MM.1S (cell line): ENCODE results near the gene TAF6.

ENCODE experiments used
- DNase-seq: peaks from one replicate; pipeline ENCODE4 v3.0.0-alpha.2; 2015
- H2AFZ ChIP-seq: fragments of 300-600 bp; sonication (generic); 2 replicates; pipeline ENCODE4 v1.6.0; 2016; ENCODE audit warnings: antibody characterized with exemption, low read length
- H3F3A ChIP-seq: fragments of 300-600 bp; sonication (generic); 2 replicates; pipeline ENCODE4 v1.6.1; 2016; ENCODE audit warnings: mild to moderate bottlenecking, antibody characterized with exemption, low read length, moderate library complexity, mixed read lengths; ENCODE audit not compliant: insufficient read depth
- H3K27ac ChIP-seq: fragments of 300-600 bp; sonication (generic); 2 replicates; pipeline ENCODE4 v1.5.1; 2016; ENCODE audit warnings: mild to moderate bottlenecking, low read length
- H3K27me3 ChIP-seq: fragments of 300-600 bp; sonication (generic); replicated peaks from 2 replicates; pipeline ENCODE4 v1.6.0; 2016; ENCODE audit warnings: low read length; ENCODE audit not compliant: insufficient read depth
- H3K36me3 ChIP-seq: fragments of 300-600 bp; sonication (generic); replicated peaks from 2 replicates; pipeline ENCODE4 v1.6.1; 2016; ENCODE audit warnings: mild to moderate bottlenecking, low read length, mixed read lengths; ENCODE audit not compliant: insufficient read depth
- H3K4me1 ChIP-seq: fragments of 300-600 bp; sonication (generic); 2 replicates; pipeline ENCODE4 v1.6.1; 2016; ENCODE audit warnings: low read length, mixed read lengths
- H3K4me2 ChIP-seq: fragments of 300-600 bp; sonication (generic); 2 replicates; pipeline ENCODE4 v1.6.0; 2016; ENCODE audit warnings: low read depth, low read length
- H3K4me3 ChIP-seq: fragments of 300-600 bp; sonication (generic); 2 replicates; pipeline ENCODE4 v1.5.1; 2016; ENCODE audit warnings: low read length, mixed read lengths
- H3K79me2 ChIP-seq: fragments of 300-600 bp; sonication (generic); 2 replicates; pipeline ENCODE4 v1.6.1; 2016; ENCODE audit warnings: mixed run types, low read length, mixed read lengths
- H3K9ac ChIP-seq: fragments of 300-600 bp; sonication (generic); 2 replicates; pipeline ENCODE4 v1.6.1; 2016; ENCODE audit warnings: low read length, mixed read lengths
- H3K9me2 ChIP-seq: fragments of 300-600 bp; sonication (generic); replicated peaks from 2 replicates; pipeline ENCODE4 v1.6.1; 2016; ENCODE audit warnings: mild to moderate bottlenecking, low read length, mixed read lengths; ENCODE audit not compliant: insufficient read depth
- H3K9me3 ChIP-seq: fragments of 300-600 bp; sonication (generic); replicated peaks from 2 replicates; pipeline ENCODE4 v1.6.1; 2016; ENCODE audit warnings: mild to moderate bottlenecking, low read length, mixed read lengths; ENCODE audit not compliant: insufficient read depth
- H4K20me1 ChIP-seq: fragments of 300-600 bp; sonication (generic); 2 replicates; pipeline ENCODE4 v1.6.1; 2016; ENCODE audit warnings: mild to moderate bottlenecking, low read length, moderate library complexity, mixed read lengths; ENCODE audit not compliant: insufficient read depth
- CTCF ChIP-seq: fragments of 300-600 bp; sonication (generic); IDR thresholded peaks from 2 replicates; pipeline ENCODE4 v1.5.1; 2016; ENCODE audit warnings: antibody characterized with exemption, low read length, mixed read lengths
- EZH2 ChIP-seq: fragments of 300-600 bp; sonication (generic); optimal IDR thresholded peaks from 2 replicates; pipeline ENCODE3; 2017; ENCODE audit warnings: low read depth, mild to moderate bottlenecking, antibody characterized with exemption, low read length, mixed read lengths
- EZH2phosphoT487 ChIP-seq: fragments of 300-600 bp; sonication (generic); IDR thresholded peaks from 2 replicates; pipeline ENCODE4 v1.6.1; 2018; ENCODE audit warnings: antibody characterized with exemption, low read length

The TAF6 gene

GRCh38 chr7:100120733-100121036 lies 1.5 kb upstream of the TAF6 start:
- DNase-seq: no peak
- no peaks in the 10 kb centered on the region for H3K9me2 ChIP-seq
- H3K36me3 ChIP-seq: no peaks in the 10 kb centered on the region
- no peaks in the 10 kb centered on the region for H3K9me3 ChIP-seq
- H3K27me3 ChIP-seq: no peaks in the 10 kb centered on the region
- H4K20me1 ChIP-seq: no peaks in the 10 kb centered on the region
- H3K9ac ChIP-seq: no peak overlapping the region
- H3K79me2 ChIP-seq: peaks cover 18% of the 10 kb centered on the region
- no peak for TF ChIP-seq CTCF
- TF ChIP-seq EZH2phosphoT487: no peak
- TF ChIP-seq EZH2: no peak
- no peak overlapping the region for H3K4me3 ChIP-seq
- H3F3A ChIP-seq: peaks cover 13% of the 10 kb centered on the region
- no peak overlapping the region for H3K27ac ChIP-seq
- H3K4me1 ChIP-seq: 0 out of 2 replicates have a peak, but pooled peaks cover 6% of the 10 kb centered on the region
- no peak overlapping the region for H2AFZ ChIP-seq
- peak overlapping the region; percentile 88; the same call in 1 of the 2 replicates for H3K4me2 ChIP-seq

GRCh38 chr7:100119970-100120732 lies 993 bp upstream of the TAF6 start:
- no peak for TF ChIP-seq EZH2phosphoT487
- no peak for TF ChIP-seq CTCF
- TF ChIP-seq EZH2: no peak
- peak overlapping the region; percentile 85 for H2AFZ ChIP-seq
- H3K9me3 ChIP-seq: no peaks in the 10 kb centered on the region
- peaks cover 13% of the 10 kb centered on the region for H3K79me2 ChIP-seq
- peak overlapping the region; percentile 88 for H3K4me2 ChIP-seq
- no peaks in the 10 kb centered on the region for H3K36me3 ChIP-seq
- H3K9me2 ChIP-seq: no peaks in the 10 kb centered on the region
- no peaks in the 10 kb centered on the region for H4K20me1 ChIP-seq
- H3K4me3 ChIP-seq: peak overlapping the region; percentile 91
- no peaks in the 10 kb centered on the region for H3K27me3 ChIP-seq
- peaks cover 13% of the 10 kb centered on the region for H3F3A ChIP-seq
- peak; percentile 46 for DNase-seq
- H3K9ac ChIP-seq: peak overlapping the region; percentile 79; the same call in 1 of the 2 replicates
- peak overlapping the region; percentile 60; the same call in 1 of the 2 replicates for H3K27ac ChIP-seq
- H3K4me1 ChIP-seq: 0 out of 2 replicates have a peak, but pooled peaks cover 6% of the 10 kb centered on the region

DNA sequence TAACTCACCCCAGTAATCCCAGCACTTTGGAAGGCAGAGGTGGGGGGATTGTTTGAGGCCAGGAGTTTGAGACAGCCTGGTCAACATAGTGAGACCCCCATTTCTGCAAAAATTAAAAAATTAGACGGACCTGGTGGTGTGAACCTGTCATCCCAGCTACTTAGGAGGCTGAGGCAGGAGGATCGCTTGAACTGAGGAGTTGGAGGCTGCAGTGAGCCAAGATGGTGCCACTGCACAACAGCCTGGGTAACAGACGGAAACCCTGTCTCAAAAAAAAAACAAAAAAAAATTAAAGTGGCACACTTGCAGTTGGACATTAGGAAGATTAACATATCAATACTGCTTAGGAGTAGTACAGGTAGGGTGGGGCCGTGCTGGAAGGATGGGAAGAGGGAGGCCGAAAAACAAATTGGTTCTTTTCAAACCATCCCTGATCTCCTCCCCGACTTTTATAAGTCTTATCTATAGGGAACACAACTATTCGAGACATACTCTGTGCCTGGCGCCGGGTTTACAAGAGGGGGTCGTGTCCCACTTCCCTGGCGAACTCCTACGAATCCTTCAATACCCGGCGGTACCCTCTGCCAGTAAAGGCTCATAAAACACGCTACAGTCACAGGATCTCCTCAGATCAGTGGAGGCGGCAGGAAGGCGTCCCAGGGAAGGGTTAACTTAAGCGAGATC lies 628 bp downstream of the TAF6 start:
- Histone ChIP-seq H3K79me2 (peaks cover 11% of the 10 kb centered on the region), H3K27me3 (no peaks in the 10 kb centered on the region), H3K4me2 (peak overlapping the region; percentile 88), H3K4me1 (0 out of 2 replicates have a peak, but pooled peaks cover 6% of the 10 kb centered on the region), H2AFZ (peak overlapping the region; percentile 85), H3K9me2 (no peaks in the 10 kb centered on the region), H3K36me3 (no peaks in the 10 kb centered on the region), H4K20me1 (no peaks in the 10 kb centered on the region), H3K27ac (peak overlapping the region; percentile 60; the same call in 1 of the 2 replicates), H3K4me3 (peak overlapping the region; percentile 91), H3K9ac (peak overlapping the region; percentile 79), H3K9me3 (no peaks in the 10 kb centered on the region), H3F3A (peaks cover 13% of the 10 kb centered on the region)
- TF ChIP-seq EZH2: no peak
- no peak for TF ChIP-seq CTCF
- no peak for DNase-seq
